Inferior parietal cortex (tissue), 1 donor: ENCODE measurements around the gene SDC3.

ENCODE experiments used
- DNase-seq: peaks from one replicate; pipeline ENCODE4 v3.0.0-alpha.2; 2016; ENCODE audit errors: extremely low spot score

Gene SDC3

DNA sequence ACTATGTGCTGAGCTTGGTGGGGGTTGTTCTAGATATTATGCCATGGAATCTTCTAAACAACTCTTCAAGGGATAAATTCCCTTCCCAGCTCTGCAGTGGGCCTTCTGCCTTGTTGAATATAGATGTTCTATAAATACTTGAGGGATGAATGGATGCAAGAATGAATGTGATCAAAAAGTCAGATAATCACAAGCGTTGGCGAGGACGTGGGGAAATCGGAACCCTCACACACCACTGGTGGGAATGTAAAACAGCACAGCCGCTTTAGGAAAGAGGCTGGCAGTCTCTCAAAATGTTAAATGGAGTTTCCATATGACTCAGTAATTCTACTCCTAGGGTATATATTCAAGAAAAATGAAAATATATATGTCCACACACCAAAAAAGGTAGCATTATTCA, 19.0 kb downstream of the SDC3 start:
- no peak for DNase-seq

DNA sequence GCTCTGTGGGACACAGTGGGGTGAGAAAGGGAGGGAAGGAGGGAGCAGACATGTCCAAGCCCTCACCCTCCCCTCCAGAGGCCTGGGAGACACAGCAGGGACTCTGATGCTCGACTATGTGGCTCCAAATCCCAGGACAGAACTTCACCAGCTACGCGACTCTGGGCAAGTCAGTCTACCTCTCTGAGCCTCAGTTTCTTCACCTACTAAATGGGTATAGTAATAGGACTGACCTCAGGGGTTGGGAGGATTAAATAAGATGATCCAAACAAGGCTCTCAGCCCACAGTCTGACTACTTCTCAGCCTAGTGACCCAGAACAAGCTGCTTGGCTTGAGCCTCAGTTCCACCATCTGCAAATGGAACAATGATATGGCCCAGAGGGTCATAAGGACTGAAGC, 19.6 kb downstream of the SDC3 start:
- DNase-seq: no peak

DNA sequence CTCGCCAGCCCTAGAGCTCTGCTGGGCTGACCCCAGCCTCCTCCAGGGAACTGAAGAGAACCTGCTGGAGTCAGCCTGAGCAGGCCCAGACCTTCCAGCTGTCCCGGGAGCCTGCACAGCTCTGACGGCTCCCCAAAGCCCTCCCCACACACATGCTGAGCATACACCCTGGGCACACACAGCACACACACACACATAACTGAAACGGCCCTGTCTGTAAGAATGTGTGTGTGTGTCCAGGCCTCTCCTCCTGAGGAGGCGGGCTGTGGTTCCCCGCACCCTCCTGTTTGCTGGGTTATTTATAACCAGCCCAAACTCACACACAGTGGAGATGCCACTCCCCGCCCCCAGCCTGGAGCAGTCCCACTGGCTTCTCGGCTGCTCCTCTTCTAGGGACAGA, 20.2 kb downstream of the SDC3 start:
- no peak for DNase-seq

DNA sequence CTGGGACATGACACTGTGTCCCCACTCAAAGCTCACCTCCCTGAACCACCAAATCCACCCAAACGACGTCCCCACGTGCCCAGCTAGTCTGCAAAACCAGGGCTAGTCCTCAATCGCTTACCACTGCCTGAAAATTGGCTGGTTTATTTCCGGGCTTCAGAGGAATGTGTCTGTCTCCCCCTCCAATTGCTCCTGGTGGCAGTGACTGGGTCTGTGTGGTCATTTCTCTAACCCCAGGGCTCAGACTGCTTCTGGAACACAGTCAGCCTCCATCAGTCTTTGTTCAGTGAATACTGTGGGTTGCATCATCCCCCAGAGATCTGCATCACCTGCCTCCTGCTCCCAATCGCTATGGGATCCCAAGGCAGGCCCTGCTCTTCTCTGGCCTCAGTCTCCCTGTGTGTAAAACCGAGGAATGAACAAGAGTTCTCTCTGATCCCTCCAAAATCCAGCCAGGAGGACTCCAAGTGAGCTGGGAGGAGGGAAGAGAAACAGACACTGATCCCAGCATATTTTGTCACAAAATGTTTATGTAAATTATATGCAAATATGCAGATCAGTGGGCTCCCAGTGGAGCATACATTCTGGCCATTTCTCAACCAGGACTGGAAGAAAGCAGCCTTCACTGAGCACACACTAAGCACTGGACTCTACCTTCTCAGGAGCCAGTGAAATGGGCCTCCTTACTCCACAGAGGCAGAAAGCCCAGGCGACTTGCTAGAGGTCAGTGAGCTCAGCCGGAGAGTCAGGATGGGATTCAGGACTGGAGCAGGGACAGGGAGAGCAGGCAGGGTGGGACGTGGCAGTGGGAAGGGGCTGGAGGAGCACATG, 20.9 kb downstream of the SDC3 start:
- DNase-seq: no peak

DNA sequence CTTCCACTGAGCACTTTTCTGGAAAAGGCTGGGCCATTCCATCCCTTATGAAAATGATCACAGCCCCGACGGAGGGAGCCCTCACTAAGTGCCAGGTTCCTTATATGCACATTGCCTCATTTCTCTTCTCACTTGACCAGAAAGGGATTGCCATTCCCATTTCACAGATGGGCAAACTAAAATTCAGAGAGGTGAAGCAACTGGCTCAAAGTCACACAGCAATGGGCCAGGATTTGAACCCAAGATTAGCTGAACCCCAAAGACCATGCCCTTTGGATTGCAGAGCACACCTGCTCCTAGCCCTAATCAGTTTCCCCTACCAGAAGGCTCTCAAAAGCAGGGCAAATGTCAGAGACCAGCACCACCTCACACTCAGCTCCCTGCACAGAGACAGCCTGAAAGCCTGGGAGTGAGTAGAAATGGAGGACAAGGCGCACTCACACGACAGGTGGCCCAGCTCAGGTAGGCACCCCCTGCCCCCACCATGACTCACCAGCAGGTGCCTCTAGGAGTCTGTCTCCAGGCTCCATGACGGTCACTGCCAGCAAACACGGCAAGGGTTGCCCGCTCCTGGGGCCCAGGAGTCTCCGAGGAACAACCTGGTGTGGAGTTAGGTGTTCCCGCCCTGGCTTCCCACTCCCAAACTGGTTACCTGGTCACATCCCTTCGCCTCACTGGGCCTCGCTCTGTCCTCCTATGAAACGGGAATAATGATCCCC, 21.7 kb downstream of the SDC3 start:
- no peak for DNase-seq

- no peak for DNase-seq
Observed at GRCh38 chr1:30885570-30886522, 22.7 kb downstream of the SDC3 start.

DNA sequence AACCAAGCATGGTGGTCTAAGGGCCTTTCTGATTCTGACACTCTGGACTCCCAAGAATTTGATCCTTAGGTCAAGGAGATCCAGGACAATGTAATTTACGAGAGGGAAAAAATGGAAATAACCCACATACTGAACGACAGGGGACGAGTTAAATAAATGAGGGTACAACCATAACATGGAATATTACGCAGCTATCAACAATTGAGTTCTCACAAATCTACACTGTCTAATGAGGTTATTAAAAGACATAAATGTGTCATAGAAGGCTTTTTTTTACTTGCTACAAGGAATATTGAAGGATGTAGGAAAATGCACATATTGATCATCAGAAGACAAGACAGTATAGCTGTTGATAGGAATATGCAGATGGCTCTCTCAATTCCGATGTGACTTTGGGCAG, 23.8 kb downstream of the SDC3 start:
- DNase-seq: no peak

DNA sequence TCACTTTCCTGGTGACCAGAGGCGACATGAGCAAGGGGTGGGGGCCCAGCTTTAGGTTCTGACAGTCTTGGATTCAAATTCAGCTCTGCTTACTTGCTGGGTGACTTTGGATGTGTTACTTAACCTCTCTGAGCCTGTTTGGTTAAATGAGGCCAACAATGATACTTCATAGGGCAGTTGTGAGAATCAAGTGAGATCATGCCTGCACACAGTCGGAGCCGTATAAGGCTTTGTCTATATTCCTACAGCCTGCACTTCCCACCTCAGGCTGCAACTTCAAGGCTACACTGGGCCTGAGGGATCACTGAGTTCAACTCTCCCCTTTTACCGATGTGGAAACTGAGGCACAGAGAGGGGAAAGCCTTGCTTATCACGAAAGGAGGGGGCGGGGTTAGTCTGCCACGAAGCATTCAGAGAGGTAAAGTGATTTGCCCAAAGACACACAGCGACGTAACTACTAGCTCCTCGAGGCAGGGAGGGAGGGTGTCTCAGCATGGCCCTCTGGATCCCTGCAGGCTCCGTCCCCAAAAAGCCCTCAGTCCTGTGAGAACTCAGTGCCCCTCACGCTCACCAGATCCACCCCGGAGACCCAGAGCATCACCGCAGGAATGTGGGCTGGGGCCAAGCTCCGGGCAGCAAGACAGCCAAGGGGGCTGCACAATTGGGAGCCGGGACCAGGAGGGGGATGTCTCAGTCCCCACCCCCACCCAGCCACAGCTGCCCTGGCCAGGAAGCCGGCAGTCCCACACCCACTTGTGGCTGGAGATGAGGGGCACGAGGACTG, 25.0 kb downstream of the SDC3 start:
- no peak for DNase-seq

GRCh38 chr1:30882678-30883388, 25.7 kb downstream of the SDC3 start:
- no peak for DNase-seq

GRCh38 chr1:30881319-30882181, 27.0 kb downstream of the SDC3 start:
- no peak for DNase-seq

DNA sequence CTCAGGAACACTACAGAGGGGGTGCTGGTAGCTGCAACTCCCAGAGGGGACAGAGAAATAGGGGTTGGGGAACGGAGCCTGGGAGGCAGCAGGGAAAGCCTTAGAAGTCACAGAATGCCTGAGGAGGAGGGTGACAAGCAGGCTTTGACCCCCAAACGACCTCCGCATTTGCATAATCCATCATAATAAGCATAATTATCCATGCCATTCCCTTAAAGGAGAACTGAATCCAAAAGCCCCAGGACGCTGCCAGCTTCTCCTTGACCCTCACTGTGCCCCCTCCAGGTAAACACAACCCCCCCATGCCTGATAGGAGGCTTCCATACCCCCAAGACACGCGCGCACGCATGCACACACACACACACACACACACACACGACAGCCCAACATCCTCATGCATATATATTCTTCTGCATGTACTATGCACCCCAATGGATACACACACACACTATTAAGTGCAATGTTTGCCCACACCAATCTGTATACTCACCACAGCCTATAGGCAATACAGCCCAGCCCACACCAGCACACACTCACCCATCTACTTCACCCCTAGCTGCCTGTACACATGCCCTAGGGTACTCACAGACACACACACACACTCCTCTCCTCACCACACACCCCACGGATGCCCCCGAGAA, 27.8 kb downstream of the SDC3 start:
- DNase-seq: no peak

DNA sequence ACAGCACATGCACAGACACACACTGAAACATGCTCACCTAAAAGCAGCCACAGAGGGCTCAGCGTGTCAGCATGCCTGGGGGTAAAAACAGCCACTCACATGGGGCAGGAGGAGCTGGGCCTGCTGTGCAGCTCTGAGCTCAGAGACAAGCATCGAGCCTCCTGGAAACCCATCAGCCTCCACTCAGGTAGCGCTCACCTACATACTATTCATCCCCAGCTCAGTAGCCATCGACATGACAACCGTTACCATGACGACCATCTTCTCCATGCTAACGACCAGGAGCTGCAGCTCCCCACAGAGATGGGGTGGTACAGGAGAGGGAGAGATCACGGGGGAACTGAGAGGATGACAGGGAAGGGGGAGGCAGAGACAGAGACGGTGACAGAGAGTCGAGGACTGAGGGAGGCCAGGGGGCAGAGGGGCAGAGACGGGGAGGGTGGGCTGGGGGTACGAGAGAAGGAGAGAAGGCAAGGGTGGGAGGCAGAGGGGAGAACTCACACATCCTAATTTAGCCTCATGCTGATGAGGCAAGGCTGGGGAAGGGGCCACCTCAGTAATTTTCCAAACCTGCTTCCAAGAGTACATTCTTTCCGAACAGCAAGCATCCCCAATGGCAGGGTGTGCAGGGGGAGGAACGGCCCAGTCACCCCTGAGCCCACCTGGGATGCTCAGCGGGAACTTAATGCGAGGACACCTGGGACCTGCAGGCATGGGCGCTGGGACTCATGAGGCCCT, 28.4 kb downstream of the SDC3 start:
- DNase-seq: no peak

GRCh38 chr1:30879126-30879786, 29.3 kb downstream of the SDC3 start:
- no peak for DNase-seq

GRCh38 chr1:30878559-30878958, 30.0 kb downstream of the SDC3 start:
- DNase-seq: no peak

DNA sequence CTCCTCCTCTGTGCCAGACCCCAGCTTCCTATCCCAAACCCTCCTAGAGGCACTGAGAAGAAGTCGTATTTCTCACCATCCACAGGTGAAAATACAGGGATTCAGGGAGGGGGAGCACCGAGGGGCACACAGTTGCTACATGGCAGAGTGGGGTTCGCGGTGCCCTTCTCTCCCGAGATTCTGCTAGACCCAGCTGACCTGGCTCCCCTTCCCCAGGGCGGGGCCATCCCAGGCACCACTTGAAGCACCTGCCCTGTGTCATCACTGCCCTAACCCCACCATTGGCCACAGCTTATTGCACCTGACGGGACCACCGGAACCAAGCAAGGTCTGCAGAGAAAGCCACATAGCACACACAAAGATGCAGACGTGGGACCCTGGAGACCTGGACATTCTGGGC, 30.5 kb downstream of the SDC3 start:
- no peak for DNase-seq

DNA sequence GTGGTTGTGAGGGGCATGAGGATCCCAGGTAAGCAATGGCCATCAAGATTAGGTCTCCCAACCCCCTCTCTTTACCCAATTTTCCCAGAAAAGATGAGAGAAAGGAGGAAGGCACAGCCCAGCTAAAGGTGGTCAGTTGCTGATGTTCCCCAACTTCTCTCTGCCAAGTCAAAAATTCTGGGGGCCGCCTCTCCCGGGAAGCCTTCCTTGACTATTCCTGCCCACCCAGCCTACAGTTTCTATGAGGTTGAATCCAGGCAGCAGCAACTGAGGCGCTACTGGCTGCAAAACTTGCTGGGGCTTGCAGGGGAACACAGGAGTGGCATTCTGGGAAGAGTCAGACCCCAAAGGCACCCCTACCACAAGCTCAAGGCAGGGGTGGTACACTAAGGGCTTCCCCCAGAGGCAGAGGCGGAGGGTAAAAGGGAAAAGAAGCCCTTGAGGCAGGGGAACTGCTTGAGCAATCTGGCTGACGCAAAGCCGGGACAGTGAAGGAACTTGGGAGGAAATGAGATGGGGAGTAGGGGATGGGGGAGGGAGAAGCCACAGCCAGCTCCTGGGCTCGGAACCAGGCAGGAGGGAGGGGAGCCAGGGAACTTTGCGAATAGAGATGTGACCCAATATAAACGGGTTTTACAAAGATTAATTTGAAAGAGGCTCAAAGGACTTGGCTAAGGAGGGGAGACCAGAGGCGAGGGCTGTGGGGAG, 31.2 kb downstream of the SDC3 start:
- no peak for DNase-seq

DNA sequence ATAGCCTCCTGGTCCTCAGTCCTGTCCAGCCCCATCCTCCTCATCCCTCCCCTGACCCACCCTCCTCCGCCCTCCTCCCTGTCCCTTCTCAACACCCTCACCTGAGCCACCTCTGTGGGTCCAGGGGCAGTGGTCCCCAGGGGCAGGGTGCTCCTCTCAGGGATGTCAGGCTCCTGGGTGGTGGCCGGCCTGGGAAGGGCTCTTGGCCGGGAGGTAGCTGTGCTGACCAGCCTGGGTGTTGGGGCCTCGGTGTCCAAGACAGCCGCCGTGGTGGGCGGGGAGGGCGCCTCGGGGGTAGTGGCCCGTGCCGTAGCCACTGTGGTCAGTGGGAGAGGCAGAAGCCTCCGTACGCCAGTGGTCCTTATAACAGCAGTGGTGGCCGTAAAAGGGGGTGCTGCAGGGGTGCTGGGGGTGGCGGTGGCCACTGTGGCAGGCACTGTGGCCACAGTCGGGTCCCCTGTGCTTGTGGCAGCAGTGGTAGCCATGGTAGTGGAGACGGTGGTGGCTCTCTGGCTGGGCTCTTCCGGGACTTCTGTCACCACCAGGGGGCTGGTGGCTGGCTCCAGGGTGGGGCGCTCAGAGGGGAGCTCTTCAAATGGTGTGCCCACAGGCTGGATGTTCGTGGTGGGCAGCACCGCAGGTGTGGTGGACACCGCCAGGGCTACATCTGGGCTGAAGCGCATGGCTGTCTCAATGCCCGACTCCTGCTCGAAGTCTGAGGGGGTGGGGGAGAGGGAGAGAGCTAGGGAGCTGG, 31.9 kb downstream of the SDC3 start:
- no peak for DNase-seq
